GM23248 (cell line): ENCODE measurements around the gene GOPC.

Source experiments
- EZH2 ChIP-seq: fragments of 200-600 bp; sonication (generic); IDR thresholded peaks from 2 replicates; pipeline ENCODE4 v1.6.1; 2018; ENCODE audit warnings: antibody characterized with exemption, mild to moderate bottlenecking; ENCODE audit not compliant: insufficient read depth, poor library complexity, severe bottlenecking
- EZH2phosphoT487 ChIP-seq: fragments of 200-600 bp; sonication (generic); IDR thresholded peaks from 2 replicates; pipeline ENCODE4 v1.6.1; 2018; ENCODE audit warnings: antibody characterized with exemption, moderate library complexity, mild to moderate bottlenecking, low read depth; ENCODE audit not compliant: insufficient read depth

DNA sequence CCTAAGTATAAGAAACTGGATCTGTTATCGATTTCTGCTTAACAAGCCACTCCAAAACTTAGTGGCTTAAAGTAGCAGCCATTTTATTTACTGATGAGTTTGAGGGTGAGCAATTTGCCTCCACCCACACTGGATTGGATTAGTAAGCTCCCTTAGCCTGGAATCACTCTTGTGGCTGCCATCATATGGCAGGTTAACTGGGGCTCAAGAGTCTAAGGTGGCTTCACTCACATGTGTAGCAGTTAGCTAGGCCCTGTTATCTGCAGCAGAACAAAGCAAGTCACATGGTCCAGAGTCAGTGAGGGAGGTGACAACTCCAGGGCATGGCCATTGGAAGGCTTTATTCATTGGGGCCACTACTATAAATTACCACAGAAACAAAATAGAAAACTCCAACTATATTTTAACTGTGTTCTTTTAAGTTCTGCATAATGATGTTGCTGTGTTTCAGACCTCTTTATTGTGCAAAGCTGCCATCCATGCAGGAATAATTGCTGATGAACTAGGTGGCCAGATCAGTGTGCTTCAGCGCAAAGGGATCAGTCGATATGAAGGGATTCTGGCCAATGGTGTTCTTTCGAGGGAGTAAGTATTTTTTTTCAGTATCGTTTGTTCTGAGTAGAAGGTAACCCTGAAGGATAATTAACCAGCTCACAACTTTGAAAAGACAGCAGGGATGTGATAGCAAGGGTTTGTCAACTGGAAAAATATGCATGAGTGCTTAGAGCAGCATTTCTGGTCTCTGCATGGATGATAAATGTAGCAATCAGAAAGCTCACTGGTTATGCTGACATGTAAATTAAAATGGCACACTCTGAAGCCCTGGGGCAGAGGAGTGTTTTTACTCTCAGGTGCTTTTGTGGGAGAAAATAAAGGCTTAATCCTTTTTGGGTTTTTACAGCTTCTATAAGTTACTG lies 70.2 kb downstream of the GOPC start:
- TF ChIP-seq EZH2 (no peak), EZH2phosphoT487 (no peak)
